HepG2 (cell line): ENCODE results near the gene MCF2L. TPM values are rescaled to one million over a fixed set of nuclear protein-coding genes. Genes with fewer than 3 reads are reported as not detected.

Experiments
- AHDC1 ChIP-seq: sonication (generic); formaldehyde crosslinking; IDR thresholded peaks from 2 replicates; pipeline ENCODE4 v1.5.1; 2020; ENCODE audit warnings: mild to moderate bottlenecking, missing genetic modification reagents, borderline replicate concordance
- HES4 ChIP-seq: sonication (generic); formaldehyde crosslinking; IDR thresholded peaks from 2 replicates; pipeline ENCODE4 v1.9.0; 2021; ENCODE audit warnings: mild to moderate bottlenecking, missing genetic modification reagents, borderline replicate concordance
- HOXA3 ChIP-seq: sonication (generic); formaldehyde crosslinking; IDR thresholded peaks from 2 replicates; pipeline ENCODE4 v1.5.0; 2020; ENCODE audit warnings: missing genetic modification reagents
- IKZF1 ChIP-seq: fragments of 450-650 bp; IDR thresholded peaks from 2 replicates; pipeline ENCODE4 v1.7.1; 2016
- PAX8 ChIP-seq: sonication (generic); formaldehyde crosslinking; IDR thresholded peaks from 2 replicates; pipeline ENCODE4 v1.8.0; 2022; ENCODE audit warnings: mild to moderate bottlenecking, missing genetic modification reagents, borderline replicate concordance
- RFX3 ChIP-seq: IDR thresholded peaks from 2 replicates; pipeline ENCODE4 v1.6.1; 2016; ENCODE audit warnings: missing biosample characterization, missing genetic modification reagents
- RXRA ChIP-seq: sonication (generic); formaldehyde crosslinking; IDR thresholded peaks from 2 replicates; pipeline ENCODE4 v1.5.1; 2020; ENCODE audit warnings: missing genetic modification reagents
- SMAD9 ChIP-seq: sonication (generic); formaldehyde crosslinking; IDR thresholded peaks from 2 replicates; pipeline ENCODE4 v1.5.1; 2020; ENCODE audit warnings: mild to moderate bottlenecking, missing genetic modification reagents
- TFDP2 ChIP-seq: sonication (generic); formaldehyde crosslinking; IDR thresholded peaks from 2 replicates; pipeline ENCODE4 v1.4.0; 2020; ENCODE audit warnings: missing genetic modification reagents
- XRCC5 ChIP-seq: fragments of 200-400 bp; formaldehyde crosslinking; optimal IDR thresholded peaks from 2 replicates; pipeline ENCODE3; 2017; ENCODE audit warnings: mild to moderate bottlenecking, low read length
- ZNF142 ChIP-seq: sonication (generic); formaldehyde crosslinking; IDR thresholded peaks from 2 replicates; pipeline ENCODE4 v1.4.0; 2020; ENCODE audit warnings: missing genetic modification reagents
- ZNF577 ChIP-seq: sonication (generic); formaldehyde crosslinking; IDR thresholded peaks from 2 replicates; pipeline ENCODE4 v1.4.0; 2020; ENCODE audit warnings: mild to moderate bottlenecking, low read depth, missing genetic modification reagents, borderline replicate concordance
- ZNF746 ChIP-seq: sonication (generic); formaldehyde crosslinking; IDR thresholded peaks from 2 replicates; pipeline ENCODE4 v1.8.0; 2022; ENCODE audit warnings: mild to moderate bottlenecking, missing genetic modification reagents
- ZNF839 ChIP-seq: sonication (generic); formaldehyde crosslinking; IDR thresholded peaks from 2 replicates; pipeline ENCODE4 v1.4.0; 2020; ENCODE audit warnings: missing genetic modification reagents, mild to moderate bottlenecking, borderline replicate concordance
- polyA plus RNA-seq, 8 experiments: library from polyadenylated mRNA; depleted of rRNA in 3 of 8; stranded (reverse) in 7 of 8; unstranded in 1 of 8; fragments of >200 nt; fragmentation: Illumina TruSeq in 4 of 8; extraction: Trizol in 4 of 8; gene quantifications; 2 replicates each; pipeline versions ENCODE4 v1.2.1 to v1.2.3, GENCODE V29; 2011 to 2016; ENCODE audit warnings: low read depth in 4 of 8, missing spikeins in 1 of 8, mixed read lengths in 1 of 8; ENCODE audit not compliant: insufficient read depth in 1 of 8
- total RNA-seq, 5 experiments: library from RNA; depleted of rRNA; stranded (reverse); fragments of >200 nt; fragmentation: Illumina TruSeq; extraction: Trizol; gene quantifications; 2 replicates each; pipeline ENCODE4 v1.2.3, GENCODE V29; 2016; ENCODE audit warnings: low read depth in 1 of 5

The MCF2L gene
- total and polyA plus RNA-seq, 2 of the 13 experiments (the other 11 are each of a cell fraction or from before 2014, with no cell fraction given), result 19.4 to 28.4 TPM

- TF ChIP-seq RXRA (CRISPR knock-in tag) (peak; percentile 91), IKZF1 (no peak), ZNF746 (CRISPR knock-in tag) (no peak; the same call in 1 of the 2 replicates), SMAD9 (CRISPR knock-in tag) (no peak), AHDC1 (CRISPR knock-in tag) (0 out of 2 replicates have a peak, but pooled peaks have one; percentile 45), ZNF142 (CRISPR knock-in tag) (no peak), ZNF839 (CRISPR knock-in tag) (peak; percentile 34; the same call in 1 of the 2 replicates), XRCC5 (peak; percentile 63), HES4 (CRISPR knock-in tag) (no peak), PAX8 (CRISPR knock-in tag) (0 out of 2 replicates have a peak, but pooled peaks have one; percentile 32), RFX3 (CRISPR knock-in tag) (no peak), ZNF577 (CRISPR knock-in tag) (no peak), TFDP2 (CRISPR knock-in tag) (no peak; the same call in 1 of the 2 replicates), HOXA3 (CRISPR knock-in tag) (peak; percentile 87)
These were observed 136.3 kb downstream of the MCF2L start, which contains the start of gene F7 (continued) for GRCh38 chr13:113105032-113105920.
